Duodenal mucosa (tissue), 2 donors: ENCODE data around the gene NKD2.
"Not testable (repeated sequence)": the region's sequence is repeated elsewhere in the genome, so short reads cannot be mapped to it uniquely, and the experiment has no call there.

Experiments used
- H3K27ac ChIP-seq: one replicate; pipeline ENCODE4 v1.7.0; 2013; ENCODE audit warnings: low read depth, low read length
- H3K27me3 ChIP-seq, 2 donors: one replicate each; pipeline ENCODE4 v1.7.0; 2013; ENCODE audit warnings: low read length in 2 of 2, control low read depth in 1 of 2; ENCODE audit not compliant: insufficient read depth in 2 of 2, control insufficient read depth in 1 of 2
- H3K36me3 ChIP-seq, 2 donors: one replicate each; pipeline ENCODE4 v1.7.0; 2013; ENCODE audit warnings: low read length in 2 of 2, control low read depth in 1 of 2; ENCODE audit not compliant: insufficient read depth in 2 of 2, control insufficient read depth in 1 of 2
- H3K4me1 ChIP-seq, 2 donors: one replicate each; pipeline ENCODE4 v1.7.0; 2013; ENCODE audit warnings: low read length in 2 of 2, control low read depth in 1 of 2; ENCODE audit not compliant: insufficient read depth in 2 of 2, control insufficient read depth in 1 of 2
- H3K4me3 ChIP-seq, 2 donors: one replicate each; pipeline ENCODE4 v1.7.0; 2013; ENCODE audit warnings: low read length in 2 of 2, low read depth in 1 of 2
- H3K9ac ChIP-seq, 2 donors: one replicate each; pipeline ENCODE4 v1.7.0; 2013; ENCODE audit warnings: low read length in 2 of 2, low read depth in 1 of 2
- H3K9me3 ChIP-seq, 2 donors: one replicate each; pipeline ENCODE4 v1.7.0; 2013; ENCODE audit warnings: low read length in 2 of 2, control low read depth in 1 of 2; ENCODE audit not compliant: control insufficient read depth in 1 of 2

NKD2 gene

DNA sequence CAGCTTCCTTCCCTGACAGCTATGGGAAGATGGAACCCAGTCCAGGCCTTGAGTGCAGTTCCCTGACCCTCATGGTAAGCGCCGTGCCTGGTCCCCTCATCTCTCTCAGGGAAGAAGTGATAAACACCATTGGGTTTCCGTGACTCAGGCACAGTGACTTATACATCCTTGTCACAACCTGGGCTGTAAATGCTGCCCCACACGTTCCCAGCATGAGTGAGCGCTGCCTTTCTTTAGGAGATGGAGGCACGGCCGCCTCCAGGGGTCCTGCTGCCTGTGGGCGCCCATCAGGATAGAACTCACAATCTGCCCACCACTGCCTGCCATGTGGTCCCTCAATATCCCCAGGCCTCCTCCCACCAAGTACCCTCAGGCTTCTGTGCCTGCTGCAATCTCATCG is 8.3 kb upstream of the NKD2 start:
- H3K9ac ChIP-seq: no peak overlapping the region
- peaks cover 0 to 2% of the 10 kb centered on the region in 2 donors for H3K27me3 ChIP-seq
- peaks cover 9 to 16% of the 10 kb centered on the region in 2 donors for H3K4me1 ChIP-seq
- H3K27ac ChIP-seq: no peak overlapping the region
- H3K36me3 ChIP-seq: no peaks in the 10 kb centered on the region
- H3K4me3 ChIP-seq: no peak overlapping the region
- no peaks in the 10 kb centered on the region for H3K9me3 ChIP-seq

DNA sequence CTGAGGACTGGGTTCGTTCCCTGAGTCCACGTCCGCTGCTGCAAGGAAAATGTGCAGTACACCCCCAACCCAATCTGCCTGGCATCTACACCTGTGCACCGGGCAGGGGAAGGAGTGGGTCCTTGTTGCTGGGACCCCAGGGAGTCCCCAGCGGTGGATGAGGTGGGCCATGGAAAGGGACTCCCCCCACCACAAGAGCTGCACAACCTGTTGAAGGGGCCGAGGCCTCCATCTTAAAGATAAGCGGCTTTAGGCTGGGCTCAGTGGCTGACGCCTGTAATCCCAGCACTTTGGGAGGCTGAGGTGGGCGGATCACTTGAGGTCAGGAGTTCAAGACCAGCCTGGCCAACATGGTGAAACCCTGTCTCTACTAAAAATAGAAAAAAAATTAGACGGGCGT is 7.8 kb upstream of the NKD2 start:
- H3K36me3 ChIP-seq, H3K27me3 ChIP-seq, H3K27ac ChIP-seq, H3K9me3 ChIP-seq, H3K4me3 ChIP-seq, H3K9ac ChIP-seq: not testable (repeated sequence)
- peaks cover 14 to 21% of the 10 kb centered on the region in 2 donors for H3K4me1 ChIP-seq

DNA sequence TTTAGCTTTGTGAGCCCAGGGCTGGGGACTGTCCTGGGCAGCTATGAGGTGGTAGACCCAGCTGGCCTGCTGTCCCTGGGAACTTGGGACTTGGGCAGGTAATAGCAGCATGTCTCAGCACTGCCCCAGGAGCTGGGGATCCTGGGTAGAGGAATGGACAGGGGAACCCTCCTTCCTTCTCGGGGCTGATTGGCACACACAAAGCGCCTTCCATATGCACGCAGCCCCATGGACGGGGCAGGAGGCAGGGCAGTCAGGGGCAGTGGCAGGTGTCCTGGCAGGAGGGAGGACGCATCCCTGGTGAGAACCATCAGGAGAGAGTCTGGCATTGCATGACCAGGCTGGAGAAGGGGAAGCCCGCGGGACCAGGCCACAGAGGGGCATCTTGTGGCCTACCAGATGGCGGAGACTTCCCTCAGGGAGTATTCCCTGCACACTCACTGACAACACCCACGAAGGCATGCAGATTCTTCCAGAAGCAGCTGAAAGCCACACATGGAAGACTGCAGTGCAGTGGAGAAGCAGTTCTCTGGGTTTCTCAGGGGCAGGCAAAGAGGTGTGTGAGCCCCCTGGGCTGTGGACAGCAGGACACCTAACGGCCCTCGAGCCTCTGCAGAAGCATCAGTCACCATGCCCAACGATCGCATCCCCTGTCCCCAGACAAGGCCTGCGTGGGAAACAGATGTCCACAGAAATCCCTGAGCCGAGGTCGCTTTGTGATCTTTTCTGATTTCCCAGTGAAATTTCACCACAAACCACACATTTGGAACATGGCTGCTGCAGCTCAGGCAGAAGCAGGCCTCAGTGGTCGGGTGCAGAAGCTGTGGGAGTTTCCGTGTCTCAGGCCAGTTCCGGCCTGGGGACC is 7.0 kb upstream of the NKD2 start:
- Histone ChIP-seq H3K27ac (no peak overlapping the region), H3K4me3 (no peak overlapping the region), H3K4me1 (peaks cover 15 to 22% of the 10 kb centered on the region in 2 donors), H3K36me3 (no peaks in the 10 kb centered on the region), H3K9me3 (no peaks in the 10 kb centered on the region), H3K27me3 (peaks cover 12 to 13% of the 10 kb centered on the region in 2 donors), H3K9ac (no peak overlapping the region)

DNA sequence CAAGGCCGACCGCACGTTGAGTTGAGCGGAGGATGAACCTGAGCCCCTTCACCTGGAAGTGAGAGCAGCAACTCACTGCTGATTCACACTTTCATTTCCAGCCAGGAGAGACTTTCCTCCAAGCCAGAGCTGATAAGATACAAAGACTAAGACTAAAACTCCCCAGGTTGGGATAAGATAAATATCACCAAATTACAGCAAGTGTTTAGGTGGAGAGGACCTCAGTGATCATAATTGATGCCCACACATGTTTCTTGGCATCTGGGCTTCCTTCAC is 6.4 kb upstream of the NKD2 start:
- Histone ChIP-seq H3K4me1 (peaks cover 15 to 22% of the 10 kb centered on the region in 2 donors), H3K9ac (no peak overlapping the region), H3K4me3 (no peak overlapping the region), H3K36me3 (no peaks in the 10 kb centered on the region), H3K27ac (no peak overlapping the region), H3K27me3 (peaks cover 17% of the 10 kb centered on the region in 2 donors), H3K9me3 (no peaks in the 10 kb centered on the region)

DNA sequence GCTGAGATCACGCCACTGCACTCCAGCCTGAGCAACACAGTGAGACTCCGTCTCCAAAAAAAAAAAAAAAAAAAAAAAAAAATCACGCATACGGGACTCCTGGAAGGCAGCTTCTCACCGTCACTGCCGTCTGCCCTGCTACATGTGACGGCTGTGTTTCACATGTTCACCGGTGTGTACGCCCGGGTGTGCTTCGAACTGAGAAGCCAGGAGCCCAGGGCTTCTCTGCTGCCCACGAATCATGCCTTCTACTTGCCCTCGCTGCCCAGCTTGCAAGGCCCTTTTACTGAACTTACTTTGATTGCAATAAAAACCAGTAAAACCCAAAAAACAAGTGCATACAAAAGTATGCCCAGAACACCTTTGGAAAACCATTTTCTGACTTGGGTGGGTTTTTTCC is 5.8 kb upstream of the NKD2 start:
- H3K9me3 ChIP-seq: no peaks in the 10 kb centered on the region
- H3K27ac ChIP-seq: no peak overlapping the region
- H3K9ac ChIP-seq: no peak overlapping the region
- H3K36me3 ChIP-seq: no peaks in the 10 kb centered on the region
- peaks cover 18 to 23% of the 10 kb centered on the region in 2 donors for H3K27me3 ChIP-seq
- H3K4me1 ChIP-seq: peaks cover 15 to 23% of the 10 kb centered on the region in 2 donors
- no peak overlapping the region for H3K4me3 ChIP-seq

DNA sequence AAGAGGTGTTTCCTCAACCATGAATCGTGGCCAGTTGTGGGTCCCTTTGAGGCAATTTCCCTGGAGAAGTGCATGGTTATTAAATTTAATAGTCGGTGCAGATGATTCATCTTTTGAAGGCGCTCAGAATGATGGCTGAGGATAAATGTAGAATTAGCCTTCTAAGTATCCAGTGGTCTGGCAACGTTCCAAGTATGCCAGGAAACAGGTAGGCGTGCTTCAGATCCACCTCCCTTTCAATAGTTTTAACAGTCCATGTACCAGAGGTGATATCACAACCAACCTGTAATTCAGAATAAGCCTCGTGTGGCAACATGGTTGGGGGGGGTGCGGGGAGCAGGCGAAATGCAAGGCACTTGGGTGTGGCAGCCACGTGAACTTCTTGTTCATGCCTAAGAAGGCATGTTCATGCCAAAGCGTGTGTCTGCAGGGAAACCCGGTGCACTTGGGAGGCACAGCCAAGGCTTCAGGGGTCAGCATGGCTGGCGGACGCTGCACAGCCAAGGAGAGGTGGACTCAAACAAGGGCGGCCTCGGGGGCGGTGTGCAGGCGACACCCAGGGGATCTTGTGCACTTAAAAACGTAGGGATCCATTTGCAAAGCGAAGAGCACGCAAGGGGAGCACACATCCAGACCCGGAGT is 5.2 kb upstream of the NKD2 start:
- Histone ChIP-seq H3K9me3 (no peaks in the 10 kb centered on the region), H3K9ac (no peak overlapping the region), H3K27me3 (peaks cover 21 to 27% of the 10 kb centered on the region in 2 donors), H3K36me3 (no peaks in the 10 kb centered on the region), H3K27ac (no peak overlapping the region), H3K4me1 (peaks cover 19 to 27% of the 10 kb centered on the region in 2 donors), H3K4me3 (no peak overlapping the region)

DNA sequence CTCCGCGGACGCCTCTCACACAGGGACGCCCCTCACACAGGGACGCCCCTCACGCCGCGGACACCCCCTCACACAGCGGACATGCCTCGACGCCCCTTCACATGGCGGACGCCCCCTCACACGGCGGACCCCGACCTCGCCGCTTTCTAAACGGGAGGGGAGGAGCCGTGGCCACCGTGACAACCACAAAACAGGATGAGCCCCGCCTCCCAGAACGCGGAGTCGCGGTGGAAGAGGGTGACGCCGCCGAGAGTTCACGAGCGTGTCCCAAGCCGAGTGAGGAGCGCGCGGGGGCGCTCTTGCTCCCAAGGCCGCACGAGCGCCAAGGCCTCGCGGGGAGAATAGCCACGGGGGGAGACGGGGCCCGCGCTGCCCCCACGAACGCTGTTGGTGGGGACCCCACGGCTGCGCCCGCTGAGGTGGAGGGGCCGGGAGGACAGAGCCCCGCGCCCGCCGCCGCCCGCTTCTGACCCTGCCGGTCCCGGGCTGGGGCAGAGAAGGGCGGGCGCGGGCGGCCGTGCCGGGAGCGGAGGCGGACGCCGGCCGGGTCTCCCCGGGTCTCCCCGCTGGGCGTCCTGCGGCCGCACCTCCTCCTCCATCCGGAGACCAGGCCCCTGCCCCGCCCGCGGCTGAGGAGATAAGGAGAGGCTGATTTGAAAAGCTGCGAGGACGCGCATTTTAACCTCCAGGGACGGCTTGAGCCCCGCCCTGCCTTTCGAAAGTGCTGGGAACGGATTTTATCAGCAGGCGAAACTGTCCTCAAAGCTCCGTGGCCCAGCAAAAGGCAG is 3.9 kb upstream of the NKD2 start:
- Histone ChIP-seq H3K9ac (peak overlapping the region in 1 of 2 donors; percentile 32), H3K4me3 (peak overlapping the region; percentile 52 to 61), H3K27me3 (peaks cover 26 to 31% of the 10 kb centered on the region in 2 donors), H3K9me3 (no peaks in the 10 kb centered on the region), H3K36me3 (no peaks in the 10 kb centered on the region), H3K27ac (peak overlapping the region; percentile 56), H3K4me1 (peaks cover 19 to 27% of the 10 kb centered on the region in 2 donors)

DNA sequence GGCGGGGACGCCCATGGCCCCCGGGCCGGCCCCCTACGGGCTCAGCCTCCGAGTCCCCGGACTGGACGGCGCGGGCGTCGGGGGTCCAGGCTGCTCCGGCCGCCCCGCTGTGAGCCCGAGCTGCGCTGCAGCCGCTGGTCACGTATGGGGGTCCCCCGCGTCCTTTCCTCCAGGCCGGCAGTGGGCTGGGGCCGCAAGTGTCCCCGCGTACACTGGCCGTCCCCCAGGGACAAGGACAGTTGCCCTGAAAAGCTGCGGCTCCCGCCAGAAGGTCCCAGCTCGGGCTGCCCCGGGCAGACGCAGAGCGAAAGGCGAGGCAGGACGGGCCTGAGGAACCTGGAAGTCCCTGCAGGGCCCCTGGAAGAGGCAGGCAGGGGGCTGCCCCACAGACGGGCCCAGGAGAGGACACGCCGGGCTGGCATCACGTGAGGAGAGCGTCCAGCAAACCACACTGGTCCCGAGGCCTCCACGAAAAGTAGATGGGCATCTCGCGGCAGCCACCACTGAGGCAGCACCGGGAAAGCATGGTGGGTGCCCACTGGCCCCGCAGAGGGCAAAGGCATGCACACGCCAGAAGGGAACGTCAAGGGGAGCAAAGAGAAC is 3.3 kb upstream of the NKD2 start:
- Histone ChIP-seq H3K27ac (no peak overlapping the region), H3K4me3 (peak overlapping the region; percentile 52 to 61), H3K9ac (no peak overlapping the region), H3K36me3 (no peaks in the 10 kb centered on the region), H3K27me3 (peaks cover 33 to 38% of the 10 kb centered on the region in 2 donors), H3K4me1 (peaks cover 19 to 27% of the 10 kb centered on the region in 2 donors), H3K9me3 (no peaks in the 10 kb centered on the region)

DNA sequence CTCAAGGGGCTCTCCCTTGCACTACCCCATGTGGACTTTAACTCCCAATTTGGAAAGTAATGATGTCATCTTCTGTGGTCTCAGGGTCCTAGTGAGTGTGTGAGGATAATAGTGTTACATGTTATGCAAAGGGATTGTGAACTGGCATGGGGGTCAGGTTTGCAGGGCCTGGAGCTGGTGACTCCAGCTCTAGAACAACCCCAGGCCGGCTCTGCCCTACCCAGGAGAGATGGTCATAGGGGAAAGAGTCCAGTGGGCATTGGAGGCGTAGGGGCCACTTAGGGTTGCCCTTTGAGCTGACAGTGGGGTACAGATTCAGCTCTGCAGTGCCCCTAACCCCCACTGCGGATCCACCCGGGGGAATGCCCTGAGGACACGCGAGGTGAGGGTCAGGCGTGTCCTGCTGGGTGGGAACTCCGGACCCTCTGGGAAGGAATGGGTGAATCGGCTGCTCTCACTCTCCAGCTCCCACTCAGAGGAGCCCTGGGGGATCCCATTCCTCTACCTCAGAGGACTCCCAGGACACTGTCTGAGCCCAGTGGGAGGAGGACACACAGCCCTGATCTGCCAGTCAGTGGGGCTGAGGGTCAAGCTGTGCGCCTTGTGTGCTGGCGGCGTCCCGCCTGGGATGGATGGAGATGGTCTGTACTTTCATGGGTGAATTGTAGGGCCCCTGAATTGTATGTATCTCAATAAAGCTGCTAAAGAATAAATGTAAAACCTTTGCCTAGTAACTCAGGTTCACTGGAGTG is 2.5 kb upstream of the NKD2 start:
- Histone ChIP-seq H3K27ac (no peak overlapping the region), H3K4me3 (no peak overlapping the region), H3K9me3 (no peaks in the 10 kb centered on the region), H3K27me3 (peaks cover 40 to 45% of the 10 kb centered on the region in 2 donors), H3K9ac (no peak overlapping the region), H3K36me3 (no peaks in the 10 kb centered on the region), H3K4me1 (peaks cover 23 to 34% of the 10 kb centered on the region in 2 donors)
